ENCODE measurements around the gene VPS37B.

Gene VPS37B

DNA sequence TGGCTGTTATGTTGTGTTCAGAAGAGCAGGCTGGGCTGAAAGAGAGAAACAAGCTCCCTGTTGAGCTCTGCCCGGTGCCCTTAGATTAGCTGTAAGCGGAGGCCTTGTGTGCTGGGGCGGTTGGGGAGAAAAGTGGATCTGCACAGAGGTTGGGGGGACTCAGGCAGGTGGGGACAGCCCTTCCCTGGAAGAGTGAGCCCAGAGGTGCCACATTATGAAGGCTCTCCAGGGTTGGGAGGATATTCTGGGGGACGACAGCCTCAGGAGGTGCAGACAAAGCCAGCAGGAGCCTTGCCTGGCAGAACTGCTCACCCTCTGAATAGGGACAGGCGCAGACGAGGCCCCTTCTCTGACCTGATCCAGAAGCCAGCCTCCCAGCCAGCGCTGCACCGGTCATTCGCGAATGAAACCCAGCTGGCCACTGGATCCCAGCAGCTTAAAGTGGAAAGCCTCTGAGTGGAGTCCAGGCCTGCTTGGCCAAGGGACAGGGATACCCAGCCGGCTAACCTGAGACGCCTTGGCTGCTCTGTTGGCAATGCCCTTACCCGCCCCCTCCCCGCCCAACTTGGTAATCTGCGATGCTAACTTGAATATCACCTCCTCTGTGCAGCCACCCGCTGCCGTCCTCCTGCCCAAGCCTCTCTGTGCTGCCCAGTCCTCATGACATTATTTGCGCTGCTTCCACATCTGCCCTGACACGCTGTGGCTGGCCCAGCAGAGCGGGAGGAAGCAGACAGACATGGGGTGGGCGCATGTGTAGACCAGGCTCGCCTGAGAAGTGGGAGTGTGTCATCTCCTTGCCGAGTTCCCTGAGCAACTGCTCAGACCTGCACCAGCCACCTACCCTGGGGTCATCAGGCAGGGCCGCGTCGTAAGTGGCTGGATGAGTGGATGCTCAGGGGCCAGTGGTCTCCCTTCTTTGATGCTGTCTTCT is 55.1 kb downstream of the VPS37B start:
- Mint-ChIP-seq H3K27ac (no peak overlapping the region), H3K4me1 (peaks cover 46% of the 10 kb centered on the region), H3K27me3 (no peaks in the 10 kb centered on the region), H3K9me3 (no peaks in the 10 kb centered on the region), H3K36me3 (ENCODE audit: low read depth) (no peaks in the 10 kb centered on the region), H3K4me3 (no peak overlapping the region)
- DNase-seq, result no peak
- no peak for ATAC-seq

- H3K4me1 Mint-ChIP-seq, result peaks cover 46% of the 10 kb centered on the region
- no peaks in the 10 kb centered on the region for H3K9me3 Mint-ChIP-seq
- no peaks in the 10 kb centered on the region for H3K27me3 Mint-ChIP-seq
- DNase-seq (no peak), ATAC-seq (no peak)
- no peaks in the 10 kb centered on the region for H3K36me3 Mint-ChIP-seq (ENCODE audit: low read depth)
- no peak overlapping the region for H3K27ac Mint-ChIP-seq
- no peak overlapping the region for H3K4me3 Mint-ChIP-seq
These were observed 55.9 kb downstream of the VPS37B start for GRCh38 chr12:122839907-122840554.

- Mint-ChIP-seq H3K36me3 (ENCODE audit: low read depth) (no peaks in the 10 kb centered on the region), H3K4me1 (peaks cover 54% of the 10 kb centered on the region), H3K27ac (no peak overlapping the region), H3K9me3 (no peaks in the 10 kb centered on the region), H3K27me3 (peaks cover 3% of the 10 kb centered on the region), H3K4me3 (no peak overlapping the region)
- ATAC-seq, result no peak
- DNase-seq, result no peak
These were observed 57.1 kb downstream of the VPS37B start for GRCh38 chr12:122838841-122839240.

GRCh38 chr12:122837306-122838265 is 58.3 kb downstream of the VPS37B start:
- Mint-ChIP-seq H3K4me3 (peak overlapping the region; percentile 89), H3K36me3 (ENCODE audit: low read depth) (no peaks in the 10 kb centered on the region), H3K4me1 (peaks cover 54% of the 10 kb centered on the region), H3K9me3 (no peaks in the 10 kb centered on the region), H3K27ac (peak overlapping the region; percentile 91), H3K27me3 (peaks cover 6% of the 10 kb centered on the region)
- no peak for ATAC-seq
- no peak for DNase-seq

- DNase-seq, result peak; percentile 57
- peak; percentile 76 for ATAC-seq
- H3K27ac Mint-ChIP-seq, result peak overlapping the region; percentile 91
- H3K9me3 Mint-ChIP-seq, result no peaks in the 10 kb centered on the region
- H3K4me3 Mint-ChIP-seq, result peak overlapping the region; percentile 89
- no peaks in the 10 kb centered on the region for H3K36me3 Mint-ChIP-seq (ENCODE audit: low read depth)
- H3K4me1 Mint-ChIP-seq, result peaks cover 49% of the 10 kb centered on the region
- peaks cover 6% of the 10 kb centered on the region for H3K27me3 Mint-ChIP-seq
These were observed 59.6 kb downstream of the VPS37B start for GRCh38 chr12:122836027-122836921.

- no peaks in the 10 kb centered on the region for H3K36me3 Mint-ChIP-seq (ENCODE audit: low read depth)
- no peak overlapping the region for H3K4me3 Mint-ChIP-seq
- no peak overlapping the region for H3K27ac Mint-ChIP-seq
- peaks cover 49% of the 10 kb centered on the region for H3K4me1 Mint-ChIP-seq
- H3K9me3 Mint-ChIP-seq, result no peaks in the 10 kb centered on the region
- ATAC-seq (peak; percentile 33), DNase-seq (peak; percentile 42)
- peaks cover 6% of the 10 kb centered on the region for H3K27me3 Mint-ChIP-seq
These were observed 60.2 kb downstream of the VPS37B start for GRCh38 chr12:122835750-122836026.

GRCh38 chr12:122834921-122835749 is 60.8 kb downstream of the VPS37B start, which contains the start of gene HIP1R:
Gene HIP1R, plus strand, starts transcription at chr12:122835457. Its CDS starts 94 bp downstream, at chr12:122835551.
- H3K4me1 Mint-ChIP-seq, result peaks cover 45% of the 10 kb centered on the region
- H3K9me3 Mint-ChIP-seq, result no peaks in the 10 kb centered on the region
- peak; percentile 53 for ATAC-seq
- peak within 1 kb of the TSS; percentile 89 for H3K4me3 Mint-ChIP-seq
- DNase-seq, result peak; percentile 72
- peak within 1 kb of the TSS; percentile 91 for H3K27ac Mint-ChIP-seq
- H3K27me3 Mint-ChIP-seq, result peaks cover 6% of the 10 kb centered on the region
- no peaks in the 10 kb centered on the region for H3K36me3 Mint-ChIP-seq (ENCODE audit: low read depth)

GRCh38 chr12:122834104-122834920 is 61.6 kb downstream of the VPS37B start:
- no peak for ATAC-seq
- peaks cover 6% of the 10 kb centered on the region for H3K27me3 Mint-ChIP-seq
- peak overlapping the region; percentile 82 for H3K4me3 Mint-ChIP-seq
- peak; percentile 19 for DNase-seq
- H3K9me3 Mint-ChIP-seq, result no peaks in the 10 kb centered on the region
- peak overlapping the region; percentile 79 for H3K27ac Mint-ChIP-seq
- H3K4me1 Mint-ChIP-seq, result peaks cover 38% of the 10 kb centered on the region
- no peaks in the 10 kb centered on the region for H3K36me3 Mint-ChIP-seq (ENCODE audit: low read depth)

GRCh38 chr12:122830517-122831214 is 65.3 kb downstream of the VPS37B start:
- Mint-ChIP-seq H3K27me3 (peaks cover 6% of the 10 kb centered on the region), H3K36me3 (ENCODE audit: low read depth) (no peaks in the 10 kb centered on the region), H3K27ac (no peak overlapping the region), H3K9me3 (no peaks in the 10 kb centered on the region), H3K4me1 (peaks cover 12% of the 10 kb centered on the region), H3K4me3 (no peak overlapping the region)
- ATAC-seq (no peak), DNase-seq (no peak)

- Mint-ChIP-seq H3K4me1 (peaks cover 2% of the 10 kb centered on the region), H3K27me3 (no peaks in the 10 kb centered on the region), H3K4me3 (no peak overlapping the region), H3K36me3 (ENCODE audit: low read depth) (no peaks in the 10 kb centered on the region), H3K27ac (no peak overlapping the region), H3K9me3 (no peaks in the 10 kb centered on the region)
- DNase-seq (no peak), ATAC-seq (no peak)
These were observed 68.7 kb downstream of the VPS37B start for GRCh38 chr12:122827258-122827657.

DNA sequence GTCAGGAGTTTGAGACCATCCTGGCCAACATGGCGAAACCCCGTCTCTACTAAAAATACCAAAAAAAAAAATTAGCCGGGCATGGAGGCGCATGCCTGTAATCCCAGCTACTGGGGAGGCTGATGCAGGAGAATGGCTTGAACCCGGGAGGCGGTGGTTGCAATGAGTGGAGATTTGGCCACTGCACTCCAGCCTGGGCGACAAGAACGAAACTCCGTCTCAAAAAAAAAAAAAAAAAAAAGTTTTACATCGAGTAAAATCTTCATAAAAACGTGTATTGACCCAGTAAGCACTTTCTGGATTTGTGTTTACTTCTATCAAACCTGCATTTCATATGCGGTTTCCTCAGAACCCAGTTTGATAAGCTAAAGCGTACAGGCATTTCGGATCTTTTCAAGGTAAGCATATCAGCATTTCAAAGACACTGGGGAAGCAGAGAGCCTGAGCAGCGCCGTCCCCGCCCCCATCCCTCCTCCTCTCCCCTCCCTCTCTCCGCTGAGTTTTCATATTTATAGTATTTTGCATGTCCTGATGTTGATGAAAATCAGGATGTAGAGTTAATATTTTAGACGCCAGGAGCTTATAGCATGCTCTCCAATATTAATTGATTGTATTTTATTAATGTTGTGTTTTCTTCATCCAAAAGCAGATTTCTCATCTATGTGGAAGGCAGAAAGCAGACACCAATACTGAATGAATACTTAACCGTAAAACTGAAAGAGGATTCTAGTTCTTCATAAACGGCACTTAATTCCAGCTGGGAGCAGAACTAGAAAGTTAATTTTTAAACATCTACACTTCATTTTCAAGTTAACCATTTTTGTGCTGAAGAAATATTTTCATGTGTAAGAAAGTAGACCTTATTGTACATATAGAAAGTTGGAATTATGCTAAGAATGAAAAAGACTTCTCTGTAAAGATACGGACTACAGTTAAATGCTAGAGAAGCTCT is 69.9 kb downstream of the VPS37B start:
- no peaks in the 10 kb centered on the region for H3K27me3 Mint-ChIP-seq
- peaks cover 4% of the 10 kb centered on the region for H3K4me1 Mint-ChIP-seq
- H3K27ac Mint-ChIP-seq, result no peak overlapping the region
- no peaks in the 10 kb centered on the region for H3K9me3 Mint-ChIP-seq
- H3K36me3 Mint-ChIP-seq (ENCODE audit: low read depth), result no peaks in the 10 kb centered on the region
- ATAC-seq (no peak), DNase-seq (no peak)
- H3K4me3 Mint-ChIP-seq, result peak overlapping the region; percentile 42

All from activated naive CD8-positive, alpha-beta T cell treated with anti-CD3 and anti-CD28 coated beads, Interleukin-2, amount 50 U/mL, for 24 hours (primary cell).